ENCODE measurements around the gene CCSER1.
"Not testable (repeated sequence)": the region's sequence is repeated elsewhere in the genome, so short reads cannot be mapped to it uniquely, and the experiment has no call there.

CCSER1 gene

GRCh38 chr4:90906239-90906638 lies 779.0 kb downstream of the CCSER1 start:
- no peak overlapping the region for H3K4ac ChIP-seq (ENCODE audit: low read length)
- 100% methylated on average over 1 of the region's 3 CpGs; no CpG with 5 or more reads in 1 of the 2 donors for WGBS, 2 donors (ENCODE audit: extremely low coverage in 2 of 2, insufficient read length in 2 of 2, insufficient replicate concordance in 1 of 2)

GRCh38 chr4:90911724-90912434 lies 784.7 kb downstream of the CCSER1 start:
- not testable (repeated sequence) for H3K23ac ChIP-seq (ENCODE audit: low read depth, low read length, poor library complexity); H3K14ac ChIP-seq (ENCODE audit: low read length); H3K18ac ChIP-seq (ENCODE audit: low read length); H2BK5ac ChIP-seq (ENCODE audit: low read length); H4K8ac ChIP-seq (ENCODE audit: low read depth, low read length); H3K27me3 ChIP-seq (ENCODE audit: control insufficient read depth in 3 of 3, insufficient read depth in 3 of 3, low read depth in 1 of 3, low read length in 3 of 3); H2BK120ac ChIP-seq (ENCODE audit: low read depth, low read length); H2BK12ac ChIP-seq (ENCODE audit: low read length); H3K9me3 ChIP-seq (replicated peaks in 1 of 2; ENCODE audit: control insufficient read depth in 2 of 2, insufficient read depth in 1 of 2, low read depth in 1 of 2, low read length in 2 of 2); H4K91ac ChIP-seq (ENCODE audit: low read depth, low read length, poor library complexity); H2AK5ac ChIP-seq (ENCODE audit: low read depth, low read length); H3K9ac ChIP-seq (ENCODE audit: low read depth, low read length, poor library complexity); H3K79me1 ChIP-seq (ENCODE audit: low read depth, low read length); H3K27ac ChIP-seq (replicated peaks; ENCODE audit: low read length); H3K4ac ChIP-seq (ENCODE audit: low read length); H3K4me2 ChIP-seq (ENCODE audit: insufficient read depth, low read length, poor library complexity, severe bottlenecking); DNase-seq (ENCODE audit: low spot score); H3K4me3 ChIP-seq (ENCODE audit: low read length in 2 of 2); H3K4me1 ChIP-seq (ENCODE audit: control insufficient read depth in 2 of 2, insufficient read depth in 1 of 2, low read depth in 1 of 2, low read length in 2 of 2); H2AFZ ChIP-seq (ENCODE audit: low read length); H3K36me3 ChIP-seq (replicated peaks in 1 of 2; ENCODE audit: control insufficient read depth in 2 of 2, insufficient read depth in 2 of 2, low read length in 2 of 2); H2BK15ac ChIP-seq (ENCODE audit: low read length)
- no CpG with 5 or more reads among the region's 17 CpGs for WGBS, 2 donors (ENCODE audit: extremely low coverage in 2 of 2, insufficient read length in 2 of 2, insufficient replicate concordance in 1 of 2)

More at GRCh38 chr4:90906239-90906638, 779.0 kb downstream of the CCSER1 start:
- Histone ChIP-seq H2AFZ (ENCODE audit: low read length) (no peak overlapping the region), H3K9ac (ENCODE audit: low read depth, low read length, poor library complexity) (no peak overlapping the region), H3K4me1 (ENCODE audit: control insufficient read depth in 2 of 2, insufficient read depth in 1 of 2, low read depth in 1 of 2, low read length in 2 of 2) (no peaks in the 10 kb centered on the region), H2BK15ac (ENCODE audit: low read length) (no peak overlapping the region), H3K79me1 (ENCODE audit: low read depth, low read length) (no peaks in the 10 kb centered on the region), H3K4me3 (ENCODE audit: low read length in 2 of 2) (no peak overlapping the region), H2BK120ac (ENCODE audit: low read depth, low read length) (no peak overlapping the region), H3K23ac (ENCODE audit: low read depth, low read length, poor library complexity) (no peak overlapping the region), H2BK12ac (ENCODE audit: low read length) (no peak overlapping the region), H3K36me3 (replicated peaks in 1 of 2; ENCODE audit: control insufficient read depth in 2 of 2, insufficient read depth in 2 of 2, low read length in 2 of 2) (no peaks in the 10 kb centered on the region), H4K91ac (ENCODE audit: low read depth, low read length, poor library complexity) (no peak overlapping the region), H3K27ac (replicated peaks; ENCODE audit: low read length) (no peak overlapping the region), H3K14ac (ENCODE audit: low read length) (no peak overlapping the region), H3K18ac (ENCODE audit: low read length) (no peak overlapping the region), H4K8ac (ENCODE audit: low read depth, low read length) (no peak overlapping the region), H3K9me3 (replicated peaks in 1 of 2; ENCODE audit: control insufficient read depth in 2 of 2, insufficient read depth in 1 of 2, low read depth in 1 of 2, low read length in 2 of 2) (no peaks in the 10 kb centered on the region), H2AK5ac (ENCODE audit: low read depth, low read length) (no peak overlapping the region), H2BK5ac (ENCODE audit: low read length) (no peak overlapping the region), H3K27me3 (ENCODE audit: control insufficient read depth in 3 of 3, insufficient read depth in 3 of 3, low read depth in 1 of 3, low read length in 3 of 3) (no peaks in the 10 kb centered on the region), H3K4me2 (ENCODE audit: insufficient read depth, low read length, poor library complexity, severe bottlenecking) (no peak overlapping the region)
- no peak for DNase-seq (ENCODE audit: low spot score)

GRCh38 chr4:90922174-90922573 lies 795.0 kb downstream of the CCSER1 start:
- no peak for DNase-seq (ENCODE audit: low spot score)
- no peak overlapping the region for H2AFZ ChIP-seq (ENCODE audit: low read length)
- no peak overlapping the region for H3K4ac ChIP-seq (ENCODE audit: low read length)
- no peaks in the 10 kb centered on the region for H3K79me1 ChIP-seq (ENCODE audit: low read depth, low read length)
- H2BK120ac ChIP-seq (ENCODE audit: low read depth, low read length) = no peak overlapping the region
- no peak overlapping the region for H2AK5ac ChIP-seq (ENCODE audit: low read depth, low read length)
- no peaks in the 10 kb centered on the region for H3K4me1 ChIP-seq (ENCODE audit: control insufficient read depth in 2 of 2, insufficient read depth in 1 of 2, low read depth in 1 of 2, low read length in 2 of 2)
- no peak overlapping the region for H3K23ac ChIP-seq (ENCODE audit: low read depth, low read length, poor library complexity)
- H3K9me3 ChIP-seq (replicated peaks in 1 of 2; ENCODE audit: control insufficient read depth in 2 of 2, insufficient read depth in 1 of 2, low read depth in 1 of 2, low read length in 2 of 2) = no peaks in the 10 kb centered on the region
- no CpG with 5 or more reads among the region's 2 CpGs for WGBS, 2 donors (ENCODE audit: extremely low coverage in 2 of 2, insufficient read length in 2 of 2, insufficient replicate concordance in 1 of 2)
- H4K91ac ChIP-seq (ENCODE audit: low read depth, low read length, poor library complexity) = no peak overlapping the region
- no peak overlapping the region for H3K9ac ChIP-seq (ENCODE audit: low read depth, low read length, poor library complexity)
- H2BK15ac ChIP-seq (ENCODE audit: low read length) = no peak overlapping the region
- no peak overlapping the region for H3K14ac ChIP-seq (ENCODE audit: low read length)
- no peak overlapping the region for H3K4me2 ChIP-seq (ENCODE audit: insufficient read depth, low read length, poor library complexity, severe bottlenecking)
- no peaks in the 10 kb centered on the region for H3K27me3 ChIP-seq (ENCODE audit: control insufficient read depth in 3 of 3, insufficient read depth in 3 of 3, low read depth in 1 of 3, low read length in 3 of 3)
- no peak overlapping the region for H4K8ac ChIP-seq (ENCODE audit: low read depth, low read length)
- no peak overlapping the region for H3K18ac ChIP-seq (ENCODE audit: low read length)
- no peak overlapping the region for H3K4me3 ChIP-seq (ENCODE audit: low read length in 2 of 2)
- no peak overlapping the region for H3K27ac ChIP-seq (replicated peaks; ENCODE audit: low read length)
- no peaks in the 10 kb centered on the region for H3K36me3 ChIP-seq (replicated peaks in 1 of 2; ENCODE audit: control insufficient read depth in 2 of 2, insufficient read depth in 2 of 2, low read length in 2 of 2)
- H2BK12ac ChIP-seq (ENCODE audit: low read length) = no peak overlapping the region
- no peak overlapping the region for H2BK5ac ChIP-seq (ENCODE audit: low read length)

- DNase-seq (ENCODE audit: low spot score) = no peak
Observed at GRCh38 chr4:90926957-90927356, 799.8 kb downstream of the CCSER1 start.

More at GRCh38 chr4:90926957-90927356, 799.8 kb downstream of the CCSER1 start:
- H4K8ac ChIP-seq (ENCODE audit: low read depth, low read length) = no peak overlapping the region
- H3K9me3 ChIP-seq (replicated peaks in 1 of 2; ENCODE audit: control insufficient read depth in 2 of 2, insufficient read depth in 1 of 2, low read depth in 1 of 2, low read length in 2 of 2) = no peaks in the 10 kb centered on the region
- H3K27ac ChIP-seq (replicated peaks; ENCODE audit: low read length) = no peak overlapping the region
- no peak overlapping the region for H3K9ac ChIP-seq (ENCODE audit: low read depth, low read length, poor library complexity)
- H3K36me3 ChIP-seq (replicated peaks in 1 of 2; ENCODE audit: control insufficient read depth in 2 of 2, insufficient read depth in 2 of 2, low read length in 2 of 2) = no peaks in the 10 kb centered on the region
- H3K27me3 ChIP-seq (ENCODE audit: control insufficient read depth in 3 of 3, insufficient read depth in 3 of 3, low read depth in 1 of 3, low read length in 3 of 3) = no peaks in the 10 kb centered on the region
- H3K4ac ChIP-seq (ENCODE audit: low read length) = no peak overlapping the region
- H3K4me1 ChIP-seq (ENCODE audit: control insufficient read depth in 2 of 2, insufficient read depth in 1 of 2, low read depth in 1 of 2, low read length in 2 of 2) = no peaks in the 10 kb centered on the region
- no peaks in the 10 kb centered on the region for H3K79me1 ChIP-seq (ENCODE audit: low read depth, low read length)
- H2BK15ac ChIP-seq (ENCODE audit: low read length) = no peak overlapping the region
- H3K18ac ChIP-seq (ENCODE audit: low read length) = no peak overlapping the region
- H3K4me3 ChIP-seq (ENCODE audit: low read length in 2 of 2) = no peak overlapping the region
- H2BK12ac ChIP-seq (ENCODE audit: low read length) = no peak overlapping the region
- no peak overlapping the region for H2BK5ac ChIP-seq (ENCODE audit: low read length)
- H2AK5ac ChIP-seq (ENCODE audit: low read depth, low read length) = no peak overlapping the region
- H3K4me2 ChIP-seq (ENCODE audit: insufficient read depth, low read length, poor library complexity, severe bottlenecking) = no peak overlapping the region
- no peak overlapping the region for H3K23ac ChIP-seq (ENCODE audit: low read depth, low read length, poor library complexity)
- H4K91ac ChIP-seq (ENCODE audit: low read depth, low read length, poor library complexity) = no peak overlapping the region
- H2AFZ ChIP-seq (ENCODE audit: low read length) = no peak overlapping the region
- no peak overlapping the region for H2BK120ac ChIP-seq (ENCODE audit: low read depth, low read length)
- no peak overlapping the region for H3K14ac ChIP-seq (ENCODE audit: low read length)
